ENCODE measurements around the gene ANKRD29.

- TF ChIP-seq CTCF (IDR thresholded peaks at IDR 0.05), result no peak
- no peak for TF ChIP-seq POLR2A (IDR thresholded peaks at IDR 0.05)
Observed at GRCh38 chr18:23578891-23579653, 83.6 kb downstream of the ANKRD29 start.

All from adrenal gland (tissue), 5 donors.